ENCODE data around the gene USHBP1. TPM values are rescaled to one million over a fixed set of nuclear protein-coding genes. Genes with fewer than 3 reads are reported as not detected.

Gene USHBP1
- total RNA-seq, 1 experiment from 2014 or later, result 0.04 TPM

DNA sequence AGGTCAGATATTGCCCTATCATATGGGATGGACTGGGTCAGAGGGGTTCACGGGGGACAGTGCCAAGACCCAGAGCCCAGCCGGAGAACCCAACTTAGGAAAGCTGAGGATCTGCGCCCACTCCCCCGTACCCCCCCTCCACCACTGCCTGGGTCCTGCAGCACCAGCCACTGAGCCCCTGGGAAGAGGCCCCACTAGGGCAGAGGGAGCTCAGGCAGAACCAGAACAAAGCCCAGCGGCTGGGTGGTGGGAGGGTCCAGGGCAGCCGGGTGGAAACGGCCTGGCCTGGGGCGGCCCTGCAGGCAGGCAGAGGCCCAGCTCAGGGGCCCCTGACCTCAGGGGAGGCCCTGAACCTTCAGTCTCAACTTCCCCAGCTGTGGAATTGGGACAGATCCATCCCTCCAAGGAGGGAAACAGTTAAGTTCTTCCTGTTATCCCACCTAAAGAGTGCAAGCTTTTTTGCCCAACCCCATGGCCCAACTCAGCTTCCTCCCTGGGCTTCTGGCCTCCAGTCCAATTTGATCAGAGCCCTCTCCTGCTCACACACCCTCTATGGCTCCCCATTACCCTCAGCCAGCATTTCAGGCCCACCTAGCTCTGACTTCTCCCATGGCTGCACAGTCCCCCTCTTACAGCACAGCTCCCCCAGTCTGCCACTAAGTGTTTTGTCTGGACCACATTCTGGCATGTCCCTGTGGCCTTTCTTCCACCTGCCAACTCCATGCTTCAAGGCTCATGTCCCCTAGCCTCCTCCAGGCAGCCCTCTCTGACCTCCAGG lies 21.9 kb downstream of the USHBP1 start:
- Histone ChIP-seq H3K9me3 (replicated peaks) (no peaks in the 10 kb centered on the region), H3K4me1 (peaks cover 9% of the 10 kb centered on the region), H3K4me3 (no peak overlapping the region), H3K27ac (no peak overlapping the region), H3K36me3 (peaks cover 16% of the 10 kb centered on the region), H3K27me3 (no peaks in the 10 kb centered on the region)
- no peak for DNase-seq

DNA sequence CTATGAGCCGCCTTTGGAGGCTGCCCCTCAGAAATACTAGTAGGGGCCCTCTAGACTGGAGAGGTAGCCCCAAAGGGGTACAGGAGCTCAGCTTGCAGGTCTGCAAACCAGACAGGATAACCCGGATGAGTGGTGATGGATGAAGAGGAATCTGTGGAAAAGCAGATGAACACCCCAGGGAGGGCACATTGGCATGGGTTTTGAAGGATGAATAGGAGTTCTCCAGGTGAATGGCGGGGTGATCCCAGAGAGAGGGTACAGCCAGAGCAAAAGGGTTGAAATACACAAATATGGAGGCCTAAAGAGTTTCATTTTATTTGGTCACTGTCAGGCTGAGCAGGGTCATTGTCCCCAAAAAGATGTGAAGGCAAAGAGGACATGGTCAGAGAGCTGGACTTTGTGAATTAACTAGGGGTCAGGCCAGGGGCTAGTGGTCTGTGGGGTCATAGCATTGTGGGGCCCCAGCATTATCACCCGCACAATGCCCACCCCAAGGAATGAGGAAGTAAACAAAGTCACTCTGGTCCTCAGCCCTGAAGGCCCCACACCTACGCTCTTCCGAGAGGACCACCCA lies 23.6 kb downstream of the USHBP1 start:
- H3K27ac ChIP-seq, result no peak overlapping the region

DNA sequence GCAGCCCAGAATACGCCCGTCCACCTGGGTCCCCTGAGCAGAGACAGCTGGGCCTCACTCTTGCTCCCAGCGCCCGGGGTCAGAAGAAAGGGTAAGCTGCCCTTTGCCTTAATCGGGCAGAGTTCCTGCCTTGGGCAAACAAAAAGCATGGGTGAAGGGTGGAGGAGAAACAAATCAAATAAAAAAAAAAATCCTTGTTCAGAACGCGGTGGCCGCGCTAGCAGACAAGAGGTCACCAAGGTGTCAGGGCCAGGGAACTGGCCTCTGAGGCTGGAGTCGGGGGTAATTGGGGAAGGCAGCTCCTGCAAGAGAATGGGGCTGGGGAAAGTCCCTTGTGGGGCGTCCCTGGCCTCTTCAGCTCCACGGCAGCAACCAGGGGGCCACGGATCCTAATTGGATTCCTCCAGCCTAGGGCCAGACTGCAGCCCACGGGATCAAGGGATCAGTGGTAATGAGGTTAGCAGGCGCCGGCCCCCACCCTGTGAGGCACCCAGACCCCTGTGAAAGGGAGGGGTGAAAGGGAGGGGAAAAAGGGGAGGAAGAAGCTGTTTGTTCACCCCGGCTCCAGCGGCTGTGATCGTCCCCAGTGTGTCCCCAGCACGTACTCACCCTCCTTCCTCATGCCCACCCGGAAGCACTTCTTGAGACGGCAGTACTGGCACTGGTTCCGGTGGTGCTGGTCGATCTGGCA lies 24.3 kb downstream of the USHBP1 start:
- no peaks in the 10 kb centered on the region for H3K4me1 ChIP-seq
- H3K9me3 ChIP-seq (replicated peaks), result no peaks in the 10 kb centered on the region
- no peak overlapping the region for H3K27ac ChIP-seq
- peaks cover 24% of the 10 kb centered on the region for H3K36me3 ChIP-seq
- no peak overlapping the region for H3K4me3 ChIP-seq
- H3K27me3 ChIP-seq, result no peaks in the 10 kb centered on the region
- DNase-seq, result no peak

More for the DNA sequence above, 23.6 kb downstream of the USHBP1 start:
- H3K9me3 ChIP-seq (replicated peaks), result no peaks in the 10 kb centered on the region
- H3K4me1 ChIP-seq, result no peaks in the 10 kb centered on the region
- no peaks in the 10 kb centered on the region for H3K27me3 ChIP-seq
- peaks cover 23% of the 10 kb centered on the region for H3K36me3 ChIP-seq
- DNase-seq, result no peak
- no peak overlapping the region for H3K4me3 ChIP-seq

DNA sequence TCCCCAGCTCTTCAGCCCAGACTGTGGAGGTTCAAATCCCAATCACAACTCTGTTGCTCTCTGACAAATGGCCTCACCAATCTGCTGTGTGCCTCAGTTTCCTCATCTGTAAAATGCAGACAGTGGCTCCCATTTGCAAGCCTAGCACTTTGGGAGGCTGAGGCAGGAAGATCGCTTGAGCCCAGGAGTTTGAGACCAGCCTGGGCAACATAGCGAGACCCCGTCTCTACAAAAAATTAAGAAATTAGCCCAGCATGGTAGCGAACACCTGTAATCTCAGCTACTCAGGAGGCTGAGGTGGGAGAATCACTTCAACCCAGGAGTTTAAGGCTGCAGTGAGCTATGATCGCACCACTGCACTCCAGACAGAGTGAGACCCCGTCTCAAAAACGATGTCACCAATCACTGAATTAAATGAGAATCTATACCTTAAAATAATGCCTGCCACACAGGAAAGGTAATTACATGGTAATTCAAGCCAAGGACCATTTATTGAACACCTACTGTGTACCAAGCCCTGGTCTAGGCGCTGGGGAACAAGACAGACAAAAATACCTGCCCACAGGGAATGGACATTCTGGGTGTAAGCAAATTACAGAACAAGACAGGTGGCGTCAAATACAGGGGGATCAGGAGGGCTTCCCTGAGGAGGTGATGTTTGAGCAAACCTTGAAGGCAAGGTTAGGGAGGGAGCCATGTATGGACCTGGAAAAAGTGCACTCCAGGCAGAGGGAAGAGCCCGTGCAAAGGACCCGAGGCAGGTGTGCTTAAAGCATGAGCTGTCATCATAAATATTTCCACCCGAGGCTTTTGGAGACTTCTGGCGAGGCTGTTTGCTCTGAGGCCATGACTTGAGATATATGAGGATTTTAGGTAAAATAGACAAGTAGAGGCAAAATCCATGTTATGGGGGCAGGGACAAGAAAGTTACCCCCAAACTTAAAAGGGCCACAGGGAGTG lies 26.5 kb downstream of the USHBP1 start:
- H3K36me3 ChIP-seq, result peaks cover 40% of the 10 kb centered on the region
- no peaks in the 10 kb centered on the region for H3K27me3 ChIP-seq
- H3K9me3 ChIP-seq (replicated peaks), result no peaks in the 10 kb centered on the region
- no peak for DNase-seq
- no peak overlapping the region for H3K4me3 ChIP-seq
- no peak overlapping the region for H3K27ac ChIP-seq
- no peaks in the 10 kb centered on the region for H3K4me1 ChIP-seq

DNA sequence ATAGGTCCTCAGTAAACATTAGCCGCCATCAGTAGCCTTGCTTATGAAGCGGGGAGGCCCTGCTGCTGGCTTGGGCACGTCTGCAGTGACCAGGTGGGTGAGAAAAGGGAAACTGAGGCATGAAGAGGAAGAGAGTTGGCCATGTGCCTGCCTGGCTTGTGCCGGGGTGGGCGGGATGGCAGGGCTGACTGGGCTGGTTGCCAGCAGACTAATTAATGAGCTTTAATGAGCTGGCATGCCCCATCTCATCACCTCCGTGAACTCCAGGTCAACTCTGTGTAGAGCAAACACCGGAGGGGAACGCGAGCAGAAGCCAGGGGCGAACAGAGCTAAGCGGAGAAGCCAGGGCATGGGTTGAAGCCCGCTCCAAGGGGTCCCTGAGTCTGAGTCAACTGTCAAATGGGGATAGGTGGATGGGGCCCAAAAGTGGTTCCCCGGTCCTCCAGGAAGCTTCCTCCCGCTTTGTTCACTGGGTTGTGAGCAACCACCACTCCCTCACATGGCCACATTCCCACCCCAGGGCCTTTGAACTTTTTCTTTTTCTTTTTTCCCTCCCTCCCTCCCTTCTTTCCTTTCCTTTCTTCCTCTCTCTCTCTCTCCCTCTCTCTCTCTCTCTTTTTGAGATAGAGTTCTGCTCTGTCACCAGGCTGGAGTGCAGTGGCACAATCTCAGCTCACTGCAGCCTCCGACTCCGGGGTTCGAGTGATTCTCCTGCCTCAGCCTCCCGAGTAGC lies 27.6 kb downstream of the USHBP1 start:
- no peaks in the 10 kb centered on the region for H3K4me1 ChIP-seq
- DNase-seq, result no peak
- no peak overlapping the region for H3K4me3 ChIP-seq
- H3K27me3 ChIP-seq, result no peaks in the 10 kb centered on the region
- H3K36me3 ChIP-seq, result peaks cover 49% of the 10 kb centered on the region
- H3K27ac ChIP-seq, result no peak overlapping the region
- no peaks in the 10 kb centered on the region for H3K9me3 ChIP-seq (replicated peaks)

DNA sequence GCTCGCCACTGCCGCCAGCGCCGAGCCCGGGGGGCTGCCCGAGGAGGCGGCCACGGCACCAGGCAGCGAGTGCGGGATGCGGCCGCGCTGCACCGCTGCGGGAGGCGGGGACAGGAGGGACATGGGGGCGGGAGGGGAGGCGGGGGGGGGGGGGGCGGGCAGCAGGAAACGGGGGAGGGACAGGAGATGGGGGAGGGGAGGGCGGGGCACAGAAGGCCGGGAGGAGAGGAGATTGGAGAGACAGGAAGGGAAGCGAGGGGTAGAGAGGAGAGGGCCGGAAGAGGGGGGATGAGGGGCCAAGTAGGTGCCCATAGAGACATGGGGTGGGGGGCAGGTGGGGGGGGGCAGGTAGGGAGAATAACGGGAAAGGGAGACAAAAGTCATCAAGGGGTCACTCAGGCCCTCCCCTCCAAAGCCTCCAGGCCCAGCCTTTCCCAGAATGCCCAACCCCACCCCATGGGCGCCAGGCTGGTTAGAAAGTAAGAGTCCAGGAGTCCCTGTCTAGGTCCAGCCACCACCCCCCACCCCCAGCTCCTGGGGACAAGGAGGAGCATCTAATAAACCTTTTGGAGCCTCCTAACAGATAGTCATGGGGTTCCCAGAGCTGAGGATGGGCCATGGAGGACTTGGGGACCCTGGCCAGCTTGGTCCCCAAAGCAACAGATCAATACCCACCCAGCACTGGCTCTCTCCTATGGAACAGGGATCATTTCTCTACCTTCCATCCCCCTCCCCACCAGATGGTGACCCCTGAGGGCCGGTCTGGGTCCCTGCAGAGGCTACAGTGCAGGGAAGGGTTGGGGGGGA lies 28.4 kb downstream of the USHBP1 start:
- Histone ChIP-seq H3K9me3 (replicated peaks) (no peaks in the 10 kb centered on the region), H3K4me1 (no peaks in the 10 kb centered on the region), H3K27ac (no peak overlapping the region), H3K36me3 (peaks cover 53% of the 10 kb centered on the region), H3K4me3 (no peak overlapping the region), H3K27me3 (no peaks in the 10 kb centered on the region)
- no peak for DNase-seq

DNA sequence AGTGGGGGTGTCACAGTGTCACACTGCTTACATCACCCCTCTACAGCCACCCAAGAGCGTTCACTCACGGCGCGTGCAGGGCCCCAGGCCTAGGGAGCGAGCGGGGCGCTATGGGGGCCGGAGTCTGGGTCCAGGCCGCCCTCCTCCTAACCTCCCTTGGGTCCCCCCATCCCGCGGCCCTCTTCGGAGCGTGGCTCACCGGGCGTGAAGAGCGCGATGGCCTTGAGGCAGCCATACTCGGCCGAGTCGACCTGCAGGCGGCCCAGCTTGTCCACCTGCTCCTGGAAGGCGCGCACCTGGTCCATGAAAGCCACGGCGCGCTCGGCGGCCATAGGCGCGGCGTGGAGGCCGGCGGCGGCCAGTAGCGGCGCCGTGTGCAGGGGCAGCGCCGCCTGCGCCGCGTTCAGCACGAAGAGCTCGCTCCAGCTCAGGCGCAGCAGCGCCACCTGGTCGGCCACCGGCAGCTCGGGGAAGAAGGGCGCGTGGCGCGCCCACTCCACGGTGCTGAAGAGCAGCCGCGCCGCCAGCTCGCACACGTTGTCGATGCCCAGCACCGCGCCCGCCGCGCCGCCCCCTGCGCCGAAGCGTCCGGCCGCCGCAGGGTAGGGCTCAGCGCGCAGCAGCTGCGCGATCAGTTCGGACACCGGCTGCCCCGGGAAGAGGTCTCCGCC lies 29.1 kb downstream of the USHBP1 start:
- Histone ChIP-seq H3K27me3 (no peaks in the 10 kb centered on the region), H3K27ac (no peak overlapping the region), H3K4me1 (no peaks in the 10 kb centered on the region), H3K36me3 (peaks cover 61% of the 10 kb centered on the region), H3K9me3 (replicated peaks) (no peaks in the 10 kb centered on the region), H3K4me3 (no peak overlapping the region)
- no peak for DNase-seq

DNA sequence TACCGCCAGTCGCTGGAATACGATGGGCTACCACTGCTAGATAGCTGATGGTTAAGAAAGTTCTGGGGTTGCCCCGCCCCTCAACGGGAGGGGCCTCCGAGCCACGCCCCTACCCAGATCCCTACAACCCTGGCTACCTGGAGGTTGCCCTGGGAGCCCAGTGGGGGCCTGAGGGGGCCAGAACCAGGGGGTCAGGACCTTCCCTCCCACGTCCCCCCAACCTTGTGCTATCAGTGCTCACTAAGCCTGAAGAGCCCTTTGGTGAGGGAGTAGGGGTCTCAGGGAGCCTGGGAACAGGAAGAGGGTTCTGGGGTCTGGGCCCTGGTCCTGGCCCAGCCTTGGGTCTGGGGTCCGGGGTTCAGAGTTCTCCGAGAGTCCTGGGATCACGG lies 29.6 kb downstream of the USHBP1 start:
- no peak overlapping the region for H3K4me3 ChIP-seq
- H3K4me1 ChIP-seq, result no peaks in the 10 kb centered on the region
- no peaks in the 10 kb centered on the region for H3K27me3 ChIP-seq
- no peaks in the 10 kb centered on the region for H3K9me3 ChIP-seq (replicated peaks)
- H3K36me3 ChIP-seq, result peaks cover 58% of the 10 kb centered on the region
- no peak overlapping the region for H3K27ac ChIP-seq
- no peak for DNase-seq

DNA sequence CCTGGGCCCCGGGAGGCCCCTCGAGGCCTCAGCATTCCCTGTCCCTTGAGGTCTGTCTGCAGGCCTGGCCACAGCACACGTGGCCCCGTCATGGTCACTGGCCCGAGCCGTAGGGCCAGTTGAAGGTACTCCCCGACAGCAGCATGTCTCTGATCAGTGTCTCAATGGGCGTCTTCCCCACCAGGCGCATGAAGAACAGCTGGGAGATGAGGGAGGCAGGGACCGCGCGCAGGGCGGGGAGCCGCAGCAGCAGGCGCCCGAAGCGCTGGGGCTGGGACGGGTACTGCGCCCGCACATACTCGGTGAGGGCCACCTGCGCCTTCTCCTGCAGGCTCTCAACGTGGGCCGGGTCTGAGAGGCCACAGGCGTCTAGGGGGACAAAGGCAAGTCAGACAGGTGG lies 32.3 kb downstream of the USHBP1 start:
- no peak for DNase-seq
- no peaks in the 10 kb centered on the region for H3K27me3 ChIP-seq
- H3K27ac ChIP-seq, result no peak overlapping the region
- no peaks in the 10 kb centered on the region for H3K4me1 ChIP-seq
- no peaks in the 10 kb centered on the region for H3K9me3 ChIP-seq (replicated peaks)
- H3K36me3 ChIP-seq, result peaks cover 45% of the 10 kb centered on the region
- no peak overlapping the region for H3K4me3 ChIP-seq

DNA sequence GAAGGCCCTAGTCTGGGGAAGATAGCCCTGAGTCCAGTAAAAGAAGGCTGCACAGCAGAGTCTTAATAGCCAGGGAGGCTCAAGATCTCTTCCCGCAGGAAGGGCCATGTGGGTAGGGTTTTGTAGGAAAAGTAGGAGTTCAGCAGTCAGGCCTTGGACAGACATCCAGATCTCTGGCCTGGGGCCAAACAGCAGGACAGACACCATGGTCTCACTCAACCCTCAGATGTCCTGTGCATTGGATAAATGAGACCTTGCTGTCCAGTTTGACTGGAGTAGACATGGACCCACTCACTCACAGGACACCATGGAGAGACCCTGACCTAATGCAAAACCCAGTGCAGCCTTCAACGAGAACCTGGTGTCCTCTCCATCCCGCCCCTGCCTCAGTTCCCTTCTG lies 34.7 kb downstream of the USHBP1 start:
- H3K27ac ChIP-seq, result no peak overlapping the region
- no peaks in the 10 kb centered on the region for H3K9me3 ChIP-seq (replicated peaks)
- no peak overlapping the region for H3K4me3 ChIP-seq
- no peaks in the 10 kb centered on the region for H3K4me1 ChIP-seq
- H3K27me3 ChIP-seq, result no peaks in the 10 kb centered on the region
- no peak for DNase-seq
- peaks cover 34% of the 10 kb centered on the region for H3K36me3 ChIP-seq

DNA sequence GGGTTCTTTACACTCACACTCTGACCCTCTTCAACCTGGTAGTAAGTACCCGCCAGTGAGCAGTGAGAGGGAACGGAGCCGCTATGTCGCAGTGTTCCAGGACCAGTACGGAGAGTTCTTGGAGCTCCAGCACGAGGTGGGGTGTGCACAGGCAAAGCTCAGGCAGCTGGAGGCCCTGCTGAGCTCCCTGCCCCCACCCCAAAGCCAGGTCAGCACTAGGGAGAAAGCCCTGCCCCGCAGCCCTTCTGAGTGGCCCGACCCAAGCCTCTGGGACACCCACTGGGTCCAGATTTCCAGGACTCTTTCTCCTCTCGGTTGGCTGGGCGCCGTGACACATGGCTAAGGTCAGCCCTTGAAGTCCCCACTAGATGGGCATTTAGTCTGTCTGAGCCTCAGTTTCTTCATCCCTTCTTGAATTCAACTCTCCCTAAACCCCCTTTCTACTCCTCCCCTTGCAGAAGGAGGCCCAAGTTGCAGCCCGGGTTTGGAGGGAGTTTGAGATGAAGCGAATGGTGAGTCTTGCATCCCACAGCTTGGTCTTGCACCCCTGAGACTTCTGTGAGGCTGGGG lies 36.7 kb downstream of the USHBP1 start:
- Histone ChIP-seq H3K4me3 (no peak overlapping the region), H3K36me3 (peaks cover 19% of the 10 kb centered on the region), H3K4me1 (no peaks in the 10 kb centered on the region), H3K9me3 (replicated peaks) (no peaks in the 10 kb centered on the region), H3K27ac (no peak overlapping the region), H3K27me3 (no peaks in the 10 kb centered on the region)
- no peak for DNase-seq

DNA sequence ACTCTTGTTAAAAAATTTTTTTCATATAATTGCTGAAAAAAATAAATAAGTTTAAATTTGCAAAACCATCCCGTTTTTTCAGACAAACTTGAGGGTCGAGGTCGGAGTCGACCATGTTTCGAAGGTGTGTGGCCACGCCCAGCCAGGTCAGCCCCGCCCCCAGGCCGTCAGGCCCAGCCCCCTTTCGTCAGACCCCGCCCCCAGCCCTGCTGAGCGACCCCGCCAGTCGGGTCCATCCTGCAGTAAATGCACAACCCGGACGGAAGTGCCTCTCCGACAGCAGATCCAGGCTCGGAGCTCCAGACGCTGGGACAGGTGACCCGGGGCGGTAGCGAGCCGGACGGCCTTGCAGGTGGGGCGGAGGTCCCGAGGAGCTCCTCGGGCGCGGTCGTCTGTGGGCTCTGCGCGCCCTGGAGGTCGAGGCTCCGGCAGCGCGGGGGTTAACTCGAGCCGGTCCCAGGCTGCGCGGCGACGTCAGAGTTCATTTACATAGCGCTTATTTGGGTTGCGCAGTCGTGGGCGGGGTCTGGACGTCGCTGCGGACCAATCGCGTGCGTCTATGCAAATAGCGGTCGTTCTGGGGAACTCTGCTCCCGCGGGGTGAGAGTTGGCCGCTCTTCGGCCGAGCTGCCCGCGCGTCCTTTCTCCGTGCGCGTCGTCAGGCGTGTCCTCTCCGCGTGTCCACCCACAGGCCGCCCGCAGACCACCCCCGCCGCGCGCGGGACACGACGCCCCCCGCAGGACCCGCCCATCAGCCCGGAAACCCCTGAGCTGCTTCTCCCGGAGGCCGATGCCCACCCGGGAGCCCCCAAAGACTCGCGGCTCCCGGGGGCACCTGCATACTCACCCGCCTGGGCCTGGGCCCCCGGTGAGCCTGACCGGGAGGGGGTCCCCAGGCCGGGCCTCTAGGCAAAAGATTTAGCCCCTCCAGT lies 38.3 kb downstream of the USHBP1 start, which contains the start of gene OCEL1:
Gene OCEL1 (plus strand): TSS at position 225 of the 932 bp plus-strand sequence. CDS start 22 bp downstream, at position 247.
- H3K27me3 ChIP-seq, result 0 out of 2 replicates have a peak, but pooled peaks cover 3% of the 10 kb centered on the region
- H3K27ac ChIP-seq, result peak within 1 kb of the TSS; percentile 46
- peaks cover 7% of the 10 kb centered on the region for H3K36me3 ChIP-seq
- H3K4me3 ChIP-seq, result peak within 1 kb of the TSS; percentile 68
- DNase-seq, result peak; percentile 99
- no peaks in the 10 kb centered on the region for H3K9me3 ChIP-seq (replicated peaks)
- H3K4me1 ChIP-seq, result no peaks in the 10 kb centered on the region

Measured in SJCRH30 (cell line).